Cardiac fibroblast (primary cell): ENCODE data around the gene MFRP.

Experiments used
- DNase-seq, 2 donors: peaks; one replicate each; pipeline versions ENCODE4 v3.0.0 to v3.0.0-alpha.2; 2010; ENCODE audit warnings: low read depth in 2 of 2
- H3K4me3 ChIP-seq, 2 donors: replicated peaks in 1 of 2; 1 replicate in 1 of 2; 2 replicates in 1 of 2; pipeline ENCODE4 v1.5.1; 2011; ENCODE audit warnings: low read depth in 2 of 2, low read length in 2 of 2, mild to moderate bottlenecking in 2 of 2, moderate library complexity in 1 of 2
- CTCF ChIP-seq: IDR thresholded peaks from one replicate; pipeline ENCODE4 v1.5.1; 2011; ENCODE audit warnings: low read depth, mild to moderate bottlenecking, low read length, inconsistent platforms

The MFRP gene

GRCh38 chr11:119361941-119362725 lies 15.6 kb upstream of the MFRP start:
- no peak overlapping the region for H3K4me3 ChIP-seq
- no peak for TF ChIP-seq CTCF
- no peak for DNase-seq

- no peak for TF ChIP-seq CTCF
- peak; percentile 59 to 74 for DNase-seq
- no peak overlapping the region for H3K4me3 ChIP-seq
Measured at GRCh38 chr11:119361056-119361787, 14.7 kb upstream of the MFRP start.

GRCh38 chr11:119359365-119360214 lies 13.1 kb upstream of the MFRP start:
- TF ChIP-seq CTCF = no peak
- DNase-seq = no peak
- H3K4me3 ChIP-seq = no peak overlapping the region

GRCh38 chr11:119357074-119357473 lies 10.6 kb upstream of the MFRP start:
- no peak for TF ChIP-seq CTCF
- peak overlapping the region; percentile 56 to 57 for H3K4me3 ChIP-seq
- no peak for DNase-seq

GRCh38 chr11:119356349-119357031 lies 10.0 kb upstream of the MFRP start:
- H3K4me3 ChIP-seq = peak overlapping the region; percentile 56 to 57
- DNase-seq = peak; percentile 70 to 78
- TF ChIP-seq CTCF = peak; percentile 76
